ENCODE results near the gene NTRK2.

The NTRK2 gene

DNA sequence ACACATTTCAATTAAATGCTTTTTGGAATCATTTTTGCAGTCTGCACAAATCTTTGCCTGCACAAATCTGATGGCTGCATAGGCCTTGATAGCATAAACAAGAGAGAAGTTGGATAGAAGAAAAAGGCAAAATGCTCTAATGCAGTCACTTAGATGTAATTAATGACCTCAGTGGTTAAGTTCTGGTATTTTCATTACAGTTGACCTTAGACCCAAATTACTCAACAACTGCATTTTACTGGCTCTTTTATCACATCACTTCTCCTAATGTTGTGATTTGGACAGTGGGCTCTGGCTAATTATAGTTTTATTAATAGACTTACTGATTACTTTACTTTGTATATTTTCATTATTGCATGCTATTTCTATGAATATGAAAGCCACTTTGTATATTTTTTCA, 34.3 kb downstream of the NTRK2 start:
- no peak overlapping the region for H3K4me3 ChIP-seq (ENCODE audit: low read depth, low read length)
- in situ Hi-C loops (cut with HindIII; ENCODE audit: low sequenced_read_pairs): no loop called here
- DNase-seq (ENCODE audit: low read depth): no peak
- TF ChIP-seq, protein P1, sequence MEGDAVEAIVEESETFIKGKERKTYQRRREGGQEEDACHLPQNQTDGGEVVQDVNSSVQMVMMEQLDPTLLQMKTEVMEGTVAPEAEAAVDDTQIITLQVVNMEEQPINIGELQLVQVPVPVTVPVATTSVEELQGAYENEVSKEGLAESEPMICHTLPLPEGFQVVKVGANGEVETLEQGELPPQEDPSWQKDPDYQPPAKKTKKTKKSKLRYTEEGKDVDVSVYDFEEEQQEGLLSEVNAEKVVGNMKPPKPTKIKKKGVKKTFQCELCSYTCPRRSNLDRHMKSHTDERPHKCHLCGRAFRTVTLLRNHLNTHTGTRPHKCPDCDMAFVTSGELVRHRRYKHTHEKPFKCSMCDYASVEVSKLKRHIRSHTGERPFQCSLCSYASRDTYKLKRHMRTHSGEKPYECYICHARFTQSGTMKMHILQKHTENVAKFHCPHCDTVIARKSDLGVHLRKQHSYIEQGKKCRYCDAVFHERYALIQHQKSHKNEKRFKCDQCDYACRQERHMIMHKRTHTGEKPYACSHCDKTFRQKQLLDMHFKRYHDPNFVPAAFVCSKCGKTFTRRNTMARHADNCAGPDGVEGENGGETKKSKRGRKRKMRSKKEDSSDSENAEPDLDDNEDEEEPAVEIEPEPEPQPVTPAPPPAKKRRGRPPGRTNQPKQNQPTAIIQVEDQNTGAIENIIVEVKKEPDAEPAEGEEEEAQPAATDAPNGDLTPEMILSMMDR (IDR thresholded peaks at IDR 0.05; ENCODE audit: low read depth, low read length, missing control alignments): no peak

DNA sequence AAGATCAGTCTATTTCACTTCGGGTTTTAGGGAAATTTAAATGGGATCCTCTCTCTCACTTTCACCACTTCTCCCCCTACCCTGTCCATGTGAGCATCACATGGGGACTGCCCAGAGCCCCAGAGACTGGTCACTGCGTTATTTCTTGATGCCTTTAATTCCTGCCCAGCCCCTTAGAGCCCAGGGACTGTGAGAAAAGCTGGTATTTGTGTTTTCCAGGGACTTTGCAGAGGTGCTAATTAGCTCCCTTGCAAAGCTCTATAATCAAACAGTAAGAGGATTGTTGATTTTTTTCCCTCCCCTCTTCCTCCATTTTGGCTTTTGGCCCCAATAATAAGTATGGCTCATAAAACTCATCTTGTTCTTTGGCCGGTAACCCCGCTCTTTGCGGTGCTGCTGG, 35.6 kb downstream of the NTRK2 start:
- H3K4me3 ChIP-seq (ENCODE audit: low read depth, low read length): no peak overlapping the region
- TF ChIP-seq, protein P1 (IDR thresholded peaks at IDR 0.05; ENCODE audit: low read depth, low read length, missing control alignments): no peak
- in situ Hi-C loops (cut with HindIII; ENCODE audit: low sequenced_read_pairs): no loop called here
- peak; percentile 12 for DNase-seq (ENCODE audit: low read depth)

DNA sequence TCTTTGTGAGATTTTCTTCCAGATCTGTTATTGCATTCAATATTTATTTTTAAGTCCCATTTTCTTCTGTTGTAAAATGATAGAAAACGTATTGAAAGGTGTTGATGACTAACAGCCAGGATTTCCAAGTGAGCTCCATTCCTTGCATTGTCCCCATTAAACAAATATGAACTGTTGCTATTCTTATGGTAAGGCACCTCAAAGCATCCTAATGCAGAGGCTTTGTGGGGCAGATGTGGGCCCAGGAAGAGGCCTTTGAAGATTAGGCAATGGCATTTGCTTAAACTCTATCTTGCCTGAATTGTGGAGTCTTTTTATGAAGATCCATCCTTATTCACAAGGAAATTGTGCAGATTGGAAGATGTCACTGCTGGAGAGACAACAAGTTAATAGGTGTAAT, 38.9 kb downstream of the NTRK2 start:
- in situ Hi-C loops (cut with HindIII; ENCODE audit: low sequenced_read_pairs): no loop called here
- no peak overlapping the region for H3K4me3 ChIP-seq (ENCODE audit: low read depth, low read length)
- TF ChIP-seq, protein P1 (IDR thresholded peaks at IDR 0.05; ENCODE audit: low read depth, low read length, missing control alignments): no peak
- DNase-seq (ENCODE audit: low read depth): no peak

DNA sequence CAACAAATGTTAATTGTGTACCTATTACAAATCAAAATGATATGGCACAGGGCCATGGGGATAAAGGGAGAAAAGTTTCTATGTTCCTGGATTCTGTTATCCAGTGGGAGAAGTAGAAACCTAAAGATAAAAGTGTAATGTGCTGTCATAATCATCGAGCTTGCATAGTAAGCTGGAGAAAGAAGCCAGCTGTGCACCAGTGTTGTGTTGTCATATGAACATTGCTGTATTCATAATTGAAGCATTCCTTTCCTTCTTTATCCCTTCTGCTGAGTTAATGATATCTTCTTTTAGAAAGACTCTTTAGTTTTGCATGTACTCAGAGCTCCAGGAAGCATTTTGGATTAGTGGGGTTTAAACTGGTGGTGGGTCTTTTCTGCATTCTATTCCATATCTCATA, 39.5 kb downstream of the NTRK2 start:
- TF ChIP-seq, protein P1 (IDR thresholded peaks at IDR 0.05; ENCODE audit: low read depth, low read length, missing control alignments): no peak
- no peak overlapping the region for H3K4me3 ChIP-seq (ENCODE audit: low read depth, low read length)
- peak; percentile 20 for DNase-seq (ENCODE audit: low read depth)
- in situ Hi-C loops (cut with HindIII; ENCODE audit: low sequenced_read_pairs): no loop called here

DNA sequence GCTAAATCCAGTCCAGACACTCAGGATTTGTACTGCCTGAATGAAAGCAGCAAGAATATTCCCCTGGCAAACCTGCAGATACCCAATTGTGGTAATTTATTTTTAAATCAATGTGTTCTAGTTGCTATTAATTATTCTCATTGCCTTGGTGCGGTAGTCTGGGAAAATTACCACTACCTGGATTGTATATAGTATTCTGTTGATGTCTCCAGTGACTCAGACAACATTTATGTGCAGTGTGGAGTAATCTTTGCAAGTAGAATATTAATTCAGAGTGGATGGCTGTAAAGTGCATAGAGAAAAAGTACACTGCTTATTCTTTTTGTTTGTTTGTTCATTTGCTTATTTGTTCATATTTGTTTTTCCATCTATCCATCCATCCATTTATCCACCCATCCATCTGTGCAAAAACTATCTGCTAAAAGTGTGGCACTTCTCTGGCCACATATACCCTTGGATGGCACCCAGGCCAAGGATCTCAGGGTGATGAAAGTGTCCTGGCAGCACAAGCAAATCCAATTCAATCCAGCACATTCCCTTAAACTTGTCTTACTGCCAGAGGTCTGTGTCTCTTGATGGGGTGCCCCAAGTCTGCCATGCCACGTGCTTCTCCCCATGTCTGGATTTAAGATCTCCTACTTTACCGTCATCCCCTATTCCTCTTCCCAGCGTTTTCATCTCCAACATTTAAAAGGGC, 41.3 kb downstream of the NTRK2 start:
- TF ChIP-seq, protein P1 (IDR thresholded peaks at IDR 0.05; ENCODE audit: low read depth, low read length, missing control alignments): no peak
- H3K4me3 ChIP-seq (ENCODE audit: low read depth, low read length): no peak overlapping the region
- in situ Hi-C loops (cut with HindIII; ENCODE audit: low sequenced_read_pairs): no loop called here
- no peak for DNase-seq (ENCODE audit: low read depth)

DNA sequence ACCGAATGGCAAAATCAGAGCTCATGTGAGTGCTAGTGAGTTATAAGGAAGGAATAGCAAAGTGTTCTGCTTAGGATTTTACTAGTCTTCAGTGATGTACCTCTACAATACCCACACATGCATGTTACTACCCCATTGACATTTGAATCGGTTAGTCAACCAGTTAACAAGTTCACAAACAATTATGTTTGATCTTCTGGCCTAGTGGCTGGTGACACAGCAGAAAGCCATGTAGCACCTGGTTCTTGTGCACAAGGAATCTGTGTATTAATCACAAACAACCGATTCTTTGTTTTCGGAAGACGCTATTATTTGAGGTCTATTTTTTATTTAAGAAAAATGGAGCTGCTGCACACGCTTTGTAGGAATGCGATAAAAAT, 41.9 kb downstream of the NTRK2 start:
- no peak overlapping the region for H3K4me3 ChIP-seq (ENCODE audit: low read depth, low read length)
- in situ Hi-C loops (cut with HindIII; ENCODE audit: low sequenced_read_pairs): no loop called here
- TF ChIP-seq, protein P1 (IDR thresholded peaks at IDR 0.05; ENCODE audit: low read depth, low read length, missing control alignments): no peak
- no peak for DNase-seq (ENCODE audit: low read depth)
